Right cardiac atrium (tissue), 5 donors: ENCODE results near the gene ERC1. TPM values are rescaled to one million over a fixed set of nuclear protein-coding genes. Genes with fewer than 3 reads are reported as not detected.
A peak's percentile ranks its signal among the peaks of the same experiment; 100 is the strongest.
"Not testable (repeated sequence)": the region's sequence is repeated elsewhere in the genome, so short reads cannot be mapped to it uniquely, and the experiment has no call there.

Source experiments
- ATAC-seq, 2 donors: fragments of 200-7000 bp; cut with Tn5 transposase; one replicate each; pipeline versions ENCODE4 v1.8.0 to v1.9.1; 2020; ENCODE audit warnings: moderate library complexity in 2 of 2, mild to moderate bottlenecking in 1 of 2
- DNase-seq, 3 donors: peaks; one replicate each; pipeline ENCODE4 v3.0.0-alpha.2; 2020
- H3K27ac ChIP-seq: one replicate; pipeline ENCODE4 v1.5.1; 2013; ENCODE audit warnings: mild to moderate bottlenecking, low read length, control low read depth, moderate library complexity
- H3K27me3 ChIP-seq: one replicate; pipeline ENCODE4 v1.6.1; 2013; ENCODE audit not compliant: control insufficient read depth, insufficient read depth
- H3K4me1 ChIP-seq: one replicate; pipeline ENCODE4 v1.6.1; 2013; ENCODE audit warnings: low read length; ENCODE audit not compliant: control insufficient read depth, insufficient read depth
- H3K4me3 ChIP-seq: one replicate; pipeline ENCODE4 v1.5.1; 2013; ENCODE audit warnings: low read length, control low read depth
- H3K9me3 ChIP-seq: one replicate; pipeline ENCODE4 v1.6.1; 2013; ENCODE audit warnings: low read length; ENCODE audit not compliant: control insufficient read depth
- WGBS: extraction: QIAGEN DNeasy Blood & Tissue Kit; methylation state at CpG from one replicate; pipeline ENCODE4 v1.1.7; 2013; 5-methylcytosine and 5-hydroxymethylcytosine counted together
- intact Hi-C, 4 donors: fragments of 100-400 bp; cut with DNase I; formaldehyde crosslinking; loops; one replicate each; pipeline versions ENCODE4 v1.11.0 to v1.14.0; 2022 to 2023
- polyA plus RNA-seq: library from polyadenylated mRNA; stranded (reverse); fragments of 200-250 nt; gene quantifications from one replicate; pipeline ENCODE4 v1.2.3, GENCODE V29; 2013
- total RNA-seq, 4 donors: library from RNA; stranded (reverse); fragmentation: NEBNext Ultra II Directional; extraction: Animal tissue kit (Norgen Biotek cat#: 25700); gene quantifications; one replicate each; pipeline ENCODE4 v1.2.1, GENCODE V29; 2021
- donor health status: healthy with polysubstance abuse.
- donor health status: DM: no; HTN: yes; CAD: no.
- donor health status: DM: no; HTN: no; CAD: no.
- donor health status: DM: no; HTN: yes; CAD: no; lungs with severe emphysema.
- donor health status: DM: yes; HTN: yes; CAD: no.

ERC1 gene
- total and polyA plus RNA-seq, 5 donors: 15.0 to 71.4 (median 62.9) TPM

- no peaks in the 10 kb centered on the region for H3K4me1 ChIP-seq
- 97% methylated on average over 2 of the region's 2 CpGs for WGBS
- H3K27ac ChIP-seq: no peak overlapping the region
- DNase-seq (no peak), ATAC-seq (no peak)
- no peaks in the 10 kb centered on the region for H3K27me3 ChIP-seq
- H3K4me3 ChIP-seq: no peak overlapping the region
- no peaks in the 10 kb centered on the region for H3K9me3 ChIP-seq
- intact Hi-C loops: no loop called here
Observed at GRCh38 chr12:1326258-1326657, 335.2 kb downstream of the ERC1 start.

- no peak overlapping the region for H3K4me3 ChIP-seq
- no peak overlapping the region for H3K27ac ChIP-seq
- 90% methylated on average over 8 of the region's 8 CpGs for WGBS
- no peaks in the 10 kb centered on the region for H3K27me3 ChIP-seq
- no peaks in the 10 kb centered on the region for H3K4me1 ChIP-seq
- H3K9me3 ChIP-seq: no peaks in the 10 kb centered on the region
- intact Hi-C loops: no loop called here
- peak; percentile 28 to 74 (median 61) for DNase-seq
- peak in 1 of 2 donors; percentile 34 for ATAC-seq
Observed at GRCh38 chr12:1328391-1328790, 337.4 kb downstream of the ERC1 start.

GRCh38 chr12:1329784-1330476 lies 338.9 kb downstream of the ERC1 start:
- WGBS: 85% methylated on average over 2 of the region's 2 CpGs

GRCh38 chr12:1330477-1330827 lies 339.4 kb downstream of the ERC1 start:
- H3K4me3 ChIP-seq: no peak overlapping the region
- ATAC-seq (no peak), DNase-seq (no peak)
- H3K4me1 ChIP-seq: no peaks in the 10 kb centered on the region
- H3K9me3 ChIP-seq: no peaks in the 10 kb centered on the region
- H3K27me3 ChIP-seq: no peaks in the 10 kb centered on the region
- H3K27ac ChIP-seq: no peak overlapping the region
- WGBS: 100% methylated on average over 1 of the region's 1 CpG
- intact Hi-C loops: no loop called here

More at GRCh38 chr12:1329784-1330476, 338.9 kb downstream of the ERC1 start:
- Histone ChIP-seq H3K9me3 (no peaks in the 10 kb centered on the region), H3K4me1 (no peaks in the 10 kb centered on the region), H3K27me3 (no peaks in the 10 kb centered on the region), H3K4me3 (no peak overlapping the region), H3K27ac (no peak overlapping the region)
- intact Hi-C loops: no loop called here
- no peak for DNase-seq
- ATAC-seq: no peak

- intact Hi-C loops: no loop called here
- DNase-seq (no peak), ATAC-seq (no peak)
- H3K9me3 ChIP-seq: no peaks in the 10 kb centered on the region
- no peaks in the 10 kb centered on the region for H3K4me1 ChIP-seq
- WGBS: 87% methylated on average over 3 of the region's 3 CpGs
- H3K27me3 ChIP-seq: no peaks in the 10 kb centered on the region
- H3K27ac ChIP-seq: no peak overlapping the region
- H3K4me3 ChIP-seq: no peak overlapping the region
Observed at GRCh38 chr12:1332327-1332726, 341.3 kb downstream of the ERC1 start.

- ATAC-seq (peak in 1 of 2 donors; percentile 22), DNase-seq (peak in 1 of 3 donors; percentile 37)
- H3K27me3 ChIP-seq: no peaks in the 10 kb centered on the region
- peaks cover 4% of the 10 kb centered on the region for H3K4me1 ChIP-seq
- no peak overlapping the region for H3K4me3 ChIP-seq
- no peak overlapping the region for H3K27ac ChIP-seq
- intact Hi-C loops: no loop called here
- WGBS: 81% methylated on average over 10 of the region's 10 CpGs
- H3K9me3 ChIP-seq: no peaks in the 10 kb centered on the region
Observed at GRCh38 chr12:1338483-1339177, 347.6 kb downstream of the ERC1 start.

GRCh38 chr12:1339178-1339541 lies 348.1 kb downstream of the ERC1 start:
- H3K4me3 ChIP-seq, H3K9me3 ChIP-seq, ATAC-seq, DNase-seq, H3K4me1 ChIP-seq, H3K27ac ChIP-seq, H3K27me3 ChIP-seq, intact Hi-C loops: not testable (repeated sequence)
- 85% methylated on average over 8 of the region's 8 CpGs for WGBS

- no peak overlapping the region for H3K27ac ChIP-seq
- intact Hi-C loops: no loop called here
- 77% methylated on average over 7 of the region's 7 CpGs for WGBS
- no peak overlapping the region for H3K4me3 ChIP-seq
- peak; percentile 16 to 43 for ATAC-seq
- no peaks in the 10 kb centered on the region for H3K9me3 ChIP-seq
- peaks cover 4% of the 10 kb centered on the region for H3K4me1 ChIP-seq
- no peak for DNase-seq
- no peaks in the 10 kb centered on the region for H3K27me3 ChIP-seq
Observed at GRCh38 chr12:1339618-1340319, 348.7 kb downstream of the ERC1 start.

GRCh38 chr12:1341270-1341669 lies 350.2 kb downstream of the ERC1 start:
- H3K9me3 ChIP-seq, H3K27me3 ChIP-seq, ATAC-seq, H3K4me1 ChIP-seq, DNase-seq, H3K27ac ChIP-seq, H3K4me3 ChIP-seq, intact Hi-C loops: not testable (repeated sequence)
- 84% methylated on average over 6 of the region's 6 CpGs for WGBS

GRCh38 chr12:1343422-1343821 lies 352.4 kb downstream of the ERC1 start:
- Histone ChIP-seq H3K9me3 (no peaks in the 10 kb centered on the region), H3K4me3 (no peak overlapping the region), H3K27ac (no peak overlapping the region), H3K27me3 (no peaks in the 10 kb centered on the region), H3K4me1 (peaks cover 4% of the 10 kb centered on the region)
- intact Hi-C loops: no loop called here
- ATAC-seq: no peak
- 65% methylated on average over 6 of the region's 6 CpGs for WGBS
- DNase-seq: no peak

- ATAC-seq (no peak), DNase-seq (no peak)
- intact Hi-C loops: no loop called here
- H3K27ac ChIP-seq: no peak overlapping the region
- H3K27me3 ChIP-seq: no peaks in the 10 kb centered on the region
- WGBS: 95% methylated on average over 4 of the region's 4 CpGs
- no peak overlapping the region for H3K4me3 ChIP-seq
- H3K4me1 ChIP-seq: peaks cover 4% of the 10 kb centered on the region
- H3K9me3 ChIP-seq: no peaks in the 10 kb centered on the region
Observed at GRCh38 chr12:1344245-1344644, 353.2 kb downstream of the ERC1 start.
